GM23338 (cell line): ENCODE results near the gene MUTYH. TPM values are rescaled to one million over a fixed set of nuclear protein-coding genes. Genes with fewer than 3 reads are reported as not detected.

Experiments used
- ATAC-seq: fragments of 200-7000 bp; cut with Tn5 transposase; 3 replicates; pipeline ENCODE4 v1.9.1; 2020
- DNase-seq: peaks from one replicate; pipeline ENCODE4 v3.0.0-alpha.2; 2015; ENCODE audit warnings: low spot score
- H2AFZ ChIP-seq: fragments of 200-600 bp; sonication (generic); 2 replicates; pipeline ENCODE4 v1.8.0; 2016; ENCODE audit warnings: antibody characterized with exemption, mild to moderate bottlenecking, moderate library complexity
- H3F3A ChIP-seq: fragments of 200-600 bp; sonication (generic); replicated peaks from 2 replicates; pipeline ENCODE4 v1.8.0; 2017; ENCODE audit warnings: antibody characterized with exemption, mixed run types, low read depth
- H3K27ac ChIP-seq: fragments of 200-600 bp; sonication (generic); 2 replicates; pipeline ENCODE4 v1.6.1; 2016; ENCODE audit warnings: low read depth
- H3K27me3 ChIP-seq: fragments of 200-600 bp; sonication (generic); 2 replicates; pipeline ENCODE4 v1.8.0; 2016; ENCODE audit warnings: mild to moderate bottlenecking, mixed run types, moderate library complexity; ENCODE audit not compliant: insufficient read depth
- H3K36me3 ChIP-seq: fragments of 200-600 bp; sonication (generic); 2 replicates; pipeline ENCODE4 v1.8.0; 2016; ENCODE audit warnings: mild to moderate bottlenecking; ENCODE audit not compliant: insufficient read depth
- H3K4me1 ChIP-seq: fragments of 200-600 bp; sonication (generic); 2 replicates; pipeline ENCODE4 v1.8.0; 2016; ENCODE audit warnings: mild to moderate bottlenecking, moderate library complexity; ENCODE audit not compliant: insufficient read depth
- H3K4me2 ChIP-seq: fragments of 200-600 bp; sonication (generic); 2 replicates; pipeline ENCODE4 v1.7.1; 2017; ENCODE audit warnings: mixed run types
- H3K4me3 ChIP-seq: fragments of 200-600 bp; sonication (generic); 2 replicates; pipeline ENCODE4 v1.6.1; 2016; ENCODE audit warnings: mixed run types
- H3K79me2 ChIP-seq: fragments of 200-600 bp; sonication (generic); replicated peaks from 2 replicates; pipeline ENCODE4 v1.8.0; 2017; ENCODE audit warnings: mild to moderate bottlenecking; ENCODE audit not compliant: insufficient read depth
- H3K9me2 ChIP-seq: fragments of 200-600 bp; sonication (generic); 2 replicates; pipeline ENCODE4 v1.8.0; 2017; ENCODE audit not compliant: insufficient read depth
- H4K20me1 ChIP-seq: fragments of 200-600 bp; sonication (generic); replicated peaks from 2 replicates; pipeline ENCODE4 v1.8.0; 2017; ENCODE audit warnings: mild to moderate bottlenecking; ENCODE audit not compliant: insufficient read depth
- H3K27ac Mint-ChIP-seq: 2 replicates; pipeline ENCODE4 v1.8.0; 2020; ENCODE audit warnings: inconsistent platforms, mild to moderate bottlenecking, moderate library complexity, mixed read lengths
- H3K27me3 Mint-ChIP-seq: 3 replicates; pipeline ENCODE4 v1.8.0; 2022; ENCODE audit warnings: low read depth, mild to moderate bottlenecking, moderate library complexity, mixed read lengths, inconsistent platforms; ENCODE audit not compliant: insufficient read depth, poor library complexity
- H3K36me3 Mint-ChIP-seq: 3 replicates; pipeline ENCODE4 v1.8.0; 2021; ENCODE audit warnings: low read depth, mild to moderate bottlenecking, inconsistent platforms, moderate library complexity, mixed read lengths
- H3K4me1 Mint-ChIP-seq: 3 replicates; pipeline ENCODE4 v1.8.0; 2020; ENCODE audit warnings: mild to moderate bottlenecking, inconsistent platforms, mixed read lengths
- H3K4me3 Mint-ChIP-seq: 3 replicates; pipeline ENCODE4 v1.8.0; 2021; ENCODE audit warnings: moderate library complexity, mild to moderate bottlenecking, inconsistent platforms, mixed read lengths
- H3K9me3 Mint-ChIP-seq: 3 replicates; pipeline ENCODE4 v1.8.0; 2020; ENCODE audit warnings: moderate library complexity, mild to moderate bottlenecking, inconsistent platforms, mixed read lengths
- CREB1 ChIP-seq: fragments of 250-450 bp; sonication (Bioruptor Pico); IDR thresholded peaks from 2 replicates; pipeline ENCODE4 v1.5.0; 2020; ENCODE audit warnings: low read depth, mild to moderate bottlenecking, moderate library complexity
- CTCF ChIP-seq, 2 experiments: fragments of 200-600 bp in 1 of 2; sonication (generic) in 1 of 2; conservative IDR thresholded peaks; 2 replicates each; pipeline versions ENCODE4 v1.5.1 to v1.6.1; 2016 to 2017; ENCODE audit warnings: antibody characterized with exemption in 2 of 2, low read depth in 2 of 2, mild to moderate bottlenecking in 2 of 2, moderate library complexity in 1 of 2
- EZH2phosphoT487 ChIP-seq: fragments of 200-600 bp; sonication (generic); IDR thresholded peaks from one replicate; pipeline ENCODE4 v1.8.1; 2018; ENCODE audit warnings: antibody characterized with exemption; ENCODE audit not compliant: unreplicated experiment
- JUNB ChIP-seq: IDR thresholded peaks from one replicate; pipeline ENCODE4 v1.6.1; 2016; ENCODE audit warnings: antibody characterized with exemption; ENCODE audit not compliant: unreplicated experiment
- NANOG ChIP-seq: IDR thresholded peaks from 2 replicates; pipeline ENCODE4 v1.6.1; 2016; ENCODE audit warnings: antibody characterized with exemption, borderline replicate concordance
- POLR2AphosphoS5 ChIP-seq: IDR thresholded peaks from 2 replicates; pipeline ENCODE4 v1.6.1; 2016; ENCODE audit warnings: antibody characterized with exemption, low read depth
- STAT1 ChIP-seq: IDR thresholded peaks from one replicate; pipeline ENCODE4 v1.6.1; 2016; ENCODE audit warnings: antibody characterized with exemption; ENCODE audit not compliant: unreplicated experiment
- ZNF114 ChIP-seq: fragments of 250-450 bp; sonication (Bioruptor Pico); IDR thresholded peaks from 2 replicates; pipeline ENCODE4 v1.5.0; 2020; ENCODE audit warnings: mild to moderate bottlenecking, moderate library complexity
- polyA plus RNA-seq: library from polyadenylated mRNA; unstranded; fragments of >200 nt; fragmentation: Nextera tagmentation; extraction: Ambion mirVana; gene quantifications from 2 replicates; pipeline ENCODE4 v1.2.1, GENCODE V29; 2016
- total RNA-seq: library from RNA; depleted of rRNA; stranded (reverse); fragments of >200 nt; shearing (Covaris generic); gene quantifications from 2 replicates; pipeline ENCODE4 v1.2.3, GENCODE V29; 2014
- TF ChIP-seq, protein P1 (sequence below): IDR thresholded peaks from one replicate; pipeline ENCODE4 v1.6.1; 2018; ENCODE audit warnings: antibody characterized with exemption; ENCODE audit not compliant: unreplicated experiment
- TF ChIP-seq, protein P2 (sequence below): IDR thresholded peaks from 2 replicates; pipeline ENCODE4 v1.6.1; 2016; ENCODE audit warnings: antibody characterized with exemption

The MUTYH gene
- total and polyA plus RNA-seq, 2 experiments from 2014 or later, result 47.9 to 67.4 TPM

DNA sequence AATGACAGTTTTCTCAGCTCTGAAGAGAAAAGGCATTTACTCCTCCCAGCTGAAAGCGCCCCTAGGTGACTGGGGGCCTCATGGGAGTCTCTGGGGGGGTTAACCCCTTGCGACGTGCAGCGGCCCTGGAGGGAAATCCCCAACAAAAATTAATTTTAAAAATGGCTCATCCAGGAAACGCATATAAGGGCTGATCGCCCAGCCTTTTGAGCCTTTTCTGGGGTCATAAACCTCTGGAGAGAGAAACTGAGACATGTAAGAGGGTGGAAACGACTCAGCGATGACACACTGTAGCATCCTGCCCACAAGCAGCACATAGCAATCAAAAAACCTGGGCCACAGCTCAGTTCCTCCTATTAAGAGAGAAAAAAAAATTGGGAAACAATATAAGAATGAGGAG is 33.9 kb downstream of the MUTYH start (continued):
- TF ChIP-seq, protein P1, sequence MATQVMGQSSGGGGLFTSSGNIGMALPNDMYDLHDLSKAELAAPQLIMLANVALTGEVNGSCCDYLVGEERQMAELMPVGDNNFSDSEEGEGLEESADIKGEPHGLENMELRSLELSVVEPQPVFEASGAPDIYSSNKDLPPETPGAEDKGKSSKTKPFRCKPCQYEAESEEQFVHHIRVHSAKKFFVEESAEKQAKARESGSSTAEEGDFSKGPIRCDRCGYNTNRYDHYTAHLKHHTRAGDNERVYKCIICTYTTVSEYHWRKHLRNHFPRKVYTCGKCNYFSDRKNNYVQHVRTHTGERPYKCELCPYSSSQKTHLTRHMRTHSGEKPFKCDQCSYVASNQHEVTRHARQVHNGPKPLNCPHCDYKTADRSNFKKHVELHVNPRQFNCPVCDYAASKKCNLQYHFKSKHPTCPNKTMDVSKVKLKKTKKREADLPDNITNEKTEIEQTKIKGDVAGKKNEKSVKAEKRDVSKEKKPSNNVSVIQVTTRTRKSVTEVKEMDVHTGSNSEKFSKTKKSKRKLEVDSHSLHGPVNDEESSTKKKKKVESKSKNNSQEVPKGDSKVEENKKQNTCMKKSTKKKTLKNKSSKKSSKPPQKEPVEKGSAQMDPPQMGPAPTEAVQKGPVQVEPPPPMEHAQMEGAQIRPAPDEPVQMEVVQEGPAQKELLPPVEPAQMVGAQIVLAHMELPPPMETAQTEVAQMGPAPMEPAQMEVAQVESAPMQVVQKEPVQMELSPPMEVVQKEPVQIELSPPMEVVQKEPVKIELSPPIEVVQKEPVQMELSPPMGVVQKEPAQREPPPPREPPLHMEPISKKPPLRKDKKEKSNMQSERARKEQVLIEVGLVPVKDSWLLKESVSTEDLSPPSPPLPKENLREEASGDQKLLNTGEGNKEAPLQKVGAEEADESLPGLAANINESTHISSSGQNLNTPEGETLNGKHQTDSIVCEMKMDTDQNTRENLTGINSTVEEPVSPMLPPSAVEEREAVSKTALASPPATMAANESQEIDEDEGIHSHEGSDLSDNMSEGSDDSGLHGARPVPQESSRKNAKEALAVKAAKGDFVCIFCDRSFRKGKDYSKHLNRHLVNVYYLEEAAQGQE, result no peak
- TF ChIP-seq STAT1, result no peak
- no peak for TF ChIP-seq POLR2AphosphoS5
- TF ChIP-seq, protein P2, sequence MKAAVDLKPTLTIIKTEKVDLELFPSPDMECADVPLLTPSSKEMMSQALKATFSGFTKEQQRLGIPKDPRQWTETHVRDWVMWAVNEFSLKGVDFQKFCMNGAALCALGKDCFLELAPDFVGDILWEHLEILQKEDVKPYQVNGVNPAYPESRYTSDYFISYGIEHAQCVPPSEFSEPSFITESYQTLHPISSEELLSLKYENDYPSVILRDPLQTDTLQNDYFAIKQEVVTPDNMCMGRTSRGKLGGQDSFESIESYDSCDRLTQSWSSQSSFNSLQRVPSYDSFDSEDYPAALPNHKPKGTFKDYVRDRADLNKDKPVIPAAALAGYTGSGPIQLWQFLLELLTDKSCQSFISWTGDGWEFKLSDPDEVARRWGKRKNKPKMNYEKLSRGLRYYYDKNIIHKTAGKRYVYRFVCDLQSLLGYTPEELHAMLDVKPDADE, result no peak
- TF ChIP-seq NANOG, result no peak
- no peak for TF ChIP-seq CTCF (conservative IDR thresholded peaks at IDR 0.05; ENCODE audit: low read depth in 2 of 2)
- TF ChIP-seq CREB1 (CRISPR knock-in tag), result no peak
- no peak for TF ChIP-seq EZH2phosphoT487
- no peak for TF ChIP-seq ZNF114 (CRISPR knock-in tag)

GRCh38 chr1:45305231-45305630 is 35.0 kb downstream of the MUTYH start:
- Histone ChIP-seq H4K20me1 (no peaks in the 10 kb centered on the region), H3K4me3 (no peak overlapping the region; the same call in 1 of the 2 replicates), H3K79me2 (no peaks in the 10 kb centered on the region), H3K4me2 (peak overlapping the region; percentile 81), H3K27me3 (no peaks in the 10 kb centered on the region), H3K27ac (no peak overlapping the region), H3F3A (0 out of 2 replicates have a peak, but pooled peaks cover 5% of the 10 kb centered on the region), H3K36me3 (no peaks in the 10 kb centered on the region), H3K9me2 (no peaks in the 10 kb centered on the region; the same call in 1 of the 2 replicates), H3K4me1 (peaks cover 42% of the 10 kb centered on the region), H2AFZ (no peak overlapping the region)
- DNase-seq (no peak), ATAC-seq (no peak)
- peaks cover 24% of the 10 kb centered on the region for H3K27me3 Mint-ChIP-seq
- no peaks in the 10 kb centered on the region for H3K36me3 Mint-ChIP-seq
- no peaks in the 10 kb centered on the region; the same call in 2 of the 3 replicates for H3K9me3 Mint-ChIP-seq
- peaks cover 47% of the 10 kb centered on the region for H3K4me1 Mint-ChIP-seq
- peak overlapping the region; percentile 15; the same call in 1 of the 2 replicates for H3K27ac Mint-ChIP-seq
- peak overlapping the region; percentile 89 for H3K4me3 Mint-ChIP-seq
- TF ChIP-seq POLR2AphosphoS5, result no peak
- TF ChIP-seq, protein P2, result no peak
- TF ChIP-seq JUNB, result no peak
- TF ChIP-seq EZH2phosphoT487, result no peak
- TF ChIP-seq NANOG, result no peak
- TF ChIP-seq, protein P1, result no peak
